EH (cell line): ENCODE measurements around the gene SLC12A8.
A peak's percentile ranks its signal among the peaks of the same experiment; 100 is the strongest.

ENCODE experiments used
- DNase-seq: peaks from one replicate; pipeline ENCODE4 v3.0.0-alpha.2; 2015; ENCODE audit warnings: low read depth

The SLC12A8 gene

GRCh38 chr3:125214738-125215137 is 2.2 kb upstream of the SLC12A8 start:
- DNase-seq = peak; percentile 54

GRCh38 chr3:125213946-125214542 is 1.5 kb upstream of the SLC12A8 start:
- peak; percentile 88 for DNase-seq

- DNase-seq = peak; percentile 61
Observed at GRCh38 chr3:125213364-125213755, 812 bp upstream of the SLC12A8 start.

GRCh38 chr3:125212091-125212508 is 448 bp downstream of the SLC12A8 start:
- DNase-seq = no peak

- no peak for DNase-seq
Observed at GRCh38 chr3:125211523-125212090, 941 bp downstream of the SLC12A8 start.

GRCh38 chr3:125207949-125208568 is 4.5 kb downstream of the SLC12A8 start:
- DNase-seq = no peak

GRCh38 chr3:125207507-125207906 is 5.0 kb downstream of the SLC12A8 start:
- no peak for DNase-seq

- no peak for DNase-seq
Observed at GRCh38 chr3:125206934-125207333, 5.6 kb downstream of the SLC12A8 start.

- DNase-seq = peak; percentile 56
Observed at GRCh38 chr3:125203731-125204130, 8.8 kb downstream of the SLC12A8 start.

GRCh38 chr3:125202197-125202596 is 10.4 kb downstream of the SLC12A8 start:
- DNase-seq = peak; percentile 32

- DNase-seq = no peak
Observed at GRCh38 chr3:125200731-125201139, 11.8 kb downstream of the SLC12A8 start.

GRCh38 chr3:125194849-125195601 is 17.5 kb downstream of the SLC12A8 start:
- DNase-seq = peak; percentile 89

GRCh38 chr3:125194061-125194848 is 18.3 kb downstream of the SLC12A8 start:
- no peak for DNase-seq

GRCh38 chr3:125192190-125193035 is 20.1 kb downstream of the SLC12A8 start:
- DNase-seq = no peak

- no peak for DNase-seq
Observed at GRCh38 chr3:125191730-125192129, 20.8 kb downstream of the SLC12A8 start.

GRCh38 chr3:125191256-125191655 is 21.3 kb downstream of the SLC12A8 start:
- DNase-seq = no peak

GRCh38 chr3:125190786-125191185 is 21.8 kb downstream of the SLC12A8 start:
- no peak for DNase-seq

- no peak for DNase-seq
Observed at GRCh38 chr3:125189378-125190165, 23.0 kb downstream of the SLC12A8 start.

GRCh38 chr3:125188955-125189354 is 23.6 kb downstream of the SLC12A8 start:
- DNase-seq = no peak

- no peak for DNase-seq
Observed at GRCh38 chr3:125187599-125187910, 25.0 kb downstream of the SLC12A8 start.
